Spleen (tissue), 7 donors: ENCODE measurements around the gene ETV7.

Experiments used
- CTCF ChIP-seq, 11 experiments: fragments of 200-600 bp in 7 of 11; fragments of 450-650 bp in 4 of 11; sonication (generic) in 4 of 11; IDR thresholded peaks in 8 of 11; conservative IDR thresholded peaks in 3 of 11; 1 replicate in 7 of 11; 2 replicates in 4 of 11; pipeline versions ENCODE4 v1.4.0 to v1.8.0; 2016 to 2021; ENCODE audit warnings: antibody characterized with exemption in 11 of 11, inconsistent platforms in 4 of 11, mild to moderate bottlenecking in 1 of 11
- POLR2A ChIP-seq, 3 donors: fragments of 450-650 bp; IDR thresholded peaks; one replicate each; pipeline ENCODE4 v1.5.1; 2017; ENCODE audit warnings: antibody characterized with exemption in 3 of 3, mild to moderate bottlenecking in 1 of 3
- POLR2AphosphoS5 ChIP-seq, 3 donors: sonication (generic); formaldehyde crosslinking; IDR thresholded peaks; one replicate each; pipeline ENCODE4 v1.5.1; 2017; ENCODE audit warnings: antibody characterized with exemption in 3 of 3
- donor health status: DM: no; HTN: no; CAD: no; lungs with moderate emphysema.
- donor health status: DM: no; HTN: no; CAD: no.
- donor health status: DM: no; HTN: no; CAD: no.

DNA sequence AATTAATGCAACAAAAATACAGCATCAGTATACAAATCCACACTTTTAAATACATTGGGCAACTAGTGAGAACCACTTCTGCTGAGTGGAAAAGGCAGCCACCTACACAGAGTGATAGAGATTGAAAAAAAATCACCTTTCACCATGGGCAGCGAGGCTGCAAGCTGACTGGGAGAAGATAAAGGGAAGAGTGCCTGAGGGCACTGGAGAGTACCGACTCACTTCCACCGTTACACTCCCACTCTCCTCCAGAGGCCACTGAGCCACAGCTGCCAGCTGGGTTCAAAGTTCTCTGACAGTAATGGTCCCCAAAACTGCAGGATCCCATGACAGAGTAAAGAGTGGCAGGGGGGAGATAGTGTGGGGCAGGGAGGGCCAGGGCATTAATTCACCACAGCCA lies 31.1 kb upstream of the ETV7 start:
- TF ChIP-seq CTCF (IDR thresholded peaks at IDR 0.05 in 8 of 11, conservative IDR thresholded peaks at IDR 0.05 in 3 of 11) = no peak
- TF ChIP-seq POLR2A (IDR thresholded peaks at IDR 0.05) = no peak
- TF ChIP-seq POLR2AphosphoS5 (IDR thresholded peaks at IDR 0.05) = no peak
